Upper lobe of left lung (tissue), 4 donors: ENCODE results near the gene ASIC3.

Experiments used
- CTCF ChIP-seq, 6 experiments: fragments of 450-650 bp in 4 of 6; fragments of 200-600 bp in 2 of 6; sonication (generic) in 2 of 6; IDR thresholded peaks; one replicate each; pipeline ENCODE4 v1.5.1; 2016 to 2019; ENCODE audit warnings: antibody characterized with exemption in 6 of 6
- EP300 ChIP-seq, 4 donors: sonication (generic); formaldehyde crosslinking; IDR thresholded peaks; one replicate each; pipeline ENCODE4 v1.5.1; 2017; ENCODE audit warnings: antibody characterized with exemption in 4 of 4, control low read depth in 2 of 4

DNA sequence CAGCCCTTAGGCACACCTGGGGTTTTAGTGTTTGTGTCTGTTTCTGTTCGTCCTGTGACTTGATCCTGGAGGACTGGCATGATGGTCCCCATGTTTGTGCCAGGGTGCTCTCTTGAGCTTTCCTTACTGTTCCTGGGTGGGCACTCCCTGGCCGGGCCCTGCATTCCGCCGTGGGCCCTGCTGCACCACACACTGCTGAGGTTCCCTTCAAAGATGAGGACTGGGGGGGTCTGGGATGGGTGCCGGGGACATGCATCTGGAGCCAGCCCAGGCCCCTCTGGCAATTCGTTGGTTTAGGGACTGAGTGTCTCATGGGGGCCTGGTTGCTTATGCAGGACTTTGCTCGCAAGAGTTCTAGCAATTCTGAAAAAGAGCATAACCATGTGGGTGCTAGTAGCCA, 42.7 kb downstream of the ASIC3 start:
- TF ChIP-seq EP300 (IDR thresholded peaks at IDR 0.05): no peak
- TF ChIP-seq CTCF (IDR thresholded peaks at IDR 0.05): no peak
